Neural cell (in vitro differentiated cells): ENCODE data around the gene SH3TC2.

ENCODE experiments used
- TF ChIP-seq, protein P1 (sequence below): fragments of 450-650 bp; IDR thresholded peaks from 2 replicates; pipeline ENCODE4 v1.5.1; 2014; ENCODE audit warnings: antibody characterized with exemption, mild to moderate bottlenecking, moderate library complexity; ENCODE audit not compliant: poor library complexity, severe bottlenecking
- TF ChIP-seq, protein P2 (sequence below): IDR thresholded peaks from 2 replicates; pipeline ENCODE4 v1.6.1; 2012; ENCODE audit warnings: borderline replicate concordance

DNA sequence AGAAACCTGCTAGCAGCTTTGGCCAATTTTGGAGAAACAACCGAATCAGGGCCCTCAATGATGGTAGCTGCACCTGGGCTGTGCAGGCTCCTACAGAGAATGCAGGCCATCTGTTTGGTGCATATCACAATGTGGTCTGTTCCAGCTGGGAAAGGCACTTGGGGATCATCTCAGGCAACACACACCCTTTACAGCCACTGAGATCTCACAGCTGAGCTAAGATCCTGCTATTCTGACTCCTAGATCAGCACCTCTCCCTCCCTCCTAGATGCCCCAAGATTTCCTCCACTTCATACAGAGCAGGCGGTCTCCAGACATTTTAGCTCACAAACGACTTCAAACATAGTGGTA, 100.7 kb downstream of the SH3TC2 start:
- TF ChIP-seq, protein P1, sequence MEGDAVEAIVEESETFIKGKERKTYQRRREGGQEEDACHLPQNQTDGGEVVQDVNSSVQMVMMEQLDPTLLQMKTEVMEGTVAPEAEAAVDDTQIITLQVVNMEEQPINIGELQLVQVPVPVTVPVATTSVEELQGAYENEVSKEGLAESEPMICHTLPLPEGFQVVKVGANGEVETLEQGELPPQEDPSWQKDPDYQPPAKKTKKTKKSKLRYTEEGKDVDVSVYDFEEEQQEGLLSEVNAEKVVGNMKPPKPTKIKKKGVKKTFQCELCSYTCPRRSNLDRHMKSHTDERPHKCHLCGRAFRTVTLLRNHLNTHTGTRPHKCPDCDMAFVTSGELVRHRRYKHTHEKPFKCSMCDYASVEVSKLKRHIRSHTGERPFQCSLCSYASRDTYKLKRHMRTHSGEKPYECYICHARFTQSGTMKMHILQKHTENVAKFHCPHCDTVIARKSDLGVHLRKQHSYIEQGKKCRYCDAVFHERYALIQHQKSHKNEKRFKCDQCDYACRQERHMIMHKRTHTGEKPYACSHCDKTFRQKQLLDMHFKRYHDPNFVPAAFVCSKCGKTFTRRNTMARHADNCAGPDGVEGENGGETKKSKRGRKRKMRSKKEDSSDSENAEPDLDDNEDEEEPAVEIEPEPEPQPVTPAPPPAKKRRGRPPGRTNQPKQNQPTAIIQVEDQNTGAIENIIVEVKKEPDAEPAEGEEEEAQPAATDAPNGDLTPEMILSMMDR = no peak
- TF ChIP-seq, protein P2, sequence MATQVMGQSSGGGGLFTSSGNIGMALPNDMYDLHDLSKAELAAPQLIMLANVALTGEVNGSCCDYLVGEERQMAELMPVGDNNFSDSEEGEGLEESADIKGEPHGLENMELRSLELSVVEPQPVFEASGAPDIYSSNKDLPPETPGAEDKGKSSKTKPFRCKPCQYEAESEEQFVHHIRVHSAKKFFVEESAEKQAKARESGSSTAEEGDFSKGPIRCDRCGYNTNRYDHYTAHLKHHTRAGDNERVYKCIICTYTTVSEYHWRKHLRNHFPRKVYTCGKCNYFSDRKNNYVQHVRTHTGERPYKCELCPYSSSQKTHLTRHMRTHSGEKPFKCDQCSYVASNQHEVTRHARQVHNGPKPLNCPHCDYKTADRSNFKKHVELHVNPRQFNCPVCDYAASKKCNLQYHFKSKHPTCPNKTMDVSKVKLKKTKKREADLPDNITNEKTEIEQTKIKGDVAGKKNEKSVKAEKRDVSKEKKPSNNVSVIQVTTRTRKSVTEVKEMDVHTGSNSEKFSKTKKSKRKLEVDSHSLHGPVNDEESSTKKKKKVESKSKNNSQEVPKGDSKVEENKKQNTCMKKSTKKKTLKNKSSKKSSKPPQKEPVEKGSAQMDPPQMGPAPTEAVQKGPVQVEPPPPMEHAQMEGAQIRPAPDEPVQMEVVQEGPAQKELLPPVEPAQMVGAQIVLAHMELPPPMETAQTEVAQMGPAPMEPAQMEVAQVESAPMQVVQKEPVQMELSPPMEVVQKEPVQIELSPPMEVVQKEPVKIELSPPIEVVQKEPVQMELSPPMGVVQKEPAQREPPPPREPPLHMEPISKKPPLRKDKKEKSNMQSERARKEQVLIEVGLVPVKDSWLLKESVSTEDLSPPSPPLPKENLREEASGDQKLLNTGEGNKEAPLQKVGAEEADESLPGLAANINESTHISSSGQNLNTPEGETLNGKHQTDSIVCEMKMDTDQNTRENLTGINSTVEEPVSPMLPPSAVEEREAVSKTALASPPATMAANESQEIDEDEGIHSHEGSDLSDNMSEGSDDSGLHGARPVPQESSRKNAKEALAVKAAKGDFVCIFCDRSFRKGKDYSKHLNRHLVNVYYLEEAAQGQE = no peak
